Endothelial cell (in vitro differentiated cells): ENCODE measurements around the gene ARMH2. TPM values are rescaled to one million over a fixed set of nuclear protein-coding genes. Genes with fewer than 3 reads are reported as not detected.

Experiments
- DNase-seq: peaks from one replicate; pipeline ENCODE4 v3.0.0; 2021; ENCODE audit warnings: low spot score
- H3K27ac Mint-ChIP-seq: one replicate; pipeline ENCODE4 v1.8.0; 2021; ENCODE audit warnings: mixed read lengths, inconsistent platforms; ENCODE audit not compliant: unreplicated experiment
- H3K27me3 Mint-ChIP-seq: one replicate; pipeline ENCODE4 v1.8.0; 2021; ENCODE audit warnings: mild to moderate bottlenecking, moderate library complexity, mixed read lengths, inconsistent platforms; ENCODE audit not compliant: unreplicated experiment
- H3K36me3 Mint-ChIP-seq: one replicate; pipeline ENCODE4 v1.8.0; 2021; ENCODE audit warnings: mild to moderate bottlenecking, low read depth, mixed read lengths, inconsistent platforms; ENCODE audit not compliant: unreplicated experiment
- H3K4me1 Mint-ChIP-seq: one replicate; pipeline ENCODE4 v1.8.0; 2021; ENCODE audit warnings: mild to moderate bottlenecking, mixed read lengths, inconsistent platforms; ENCODE audit not compliant: unreplicated experiment
- H3K4me3 Mint-ChIP-seq: one replicate; pipeline ENCODE4 v1.8.0; 2021; ENCODE audit warnings: mild to moderate bottlenecking, mixed read lengths, inconsistent platforms; ENCODE audit not compliant: unreplicated experiment
- H3K9me3 Mint-ChIP-seq: one replicate; pipeline ENCODE4 v1.8.0; 2021; ENCODE audit warnings: mixed read lengths, inconsistent platforms; ENCODE audit not compliant: unreplicated experiment
- CTCF ChIP-seq: fragments of 200-600 bp; sonication (generic); IDR thresholded peaks from one replicate; pipeline ENCODE4 v1.5.0; 2021; ENCODE audit warnings: antibody characterized with exemption; ENCODE audit not compliant: unreplicated experiment
- total RNA-seq: library from RNA; stranded (reverse); fragmentation: NEBNext Ultra II Directional; extraction: Animal tissue kit (Norgen Biotek cat#: 25700); gene quantifications from one replicate; pipeline ENCODE4 v1.2.1, GENCODE V29; 2021; ENCODE audit not compliant: unreplicated experiment

The ARMH2 gene
- total RNA-seq, 1 donor from 2014 or later = not detected

GRCh38 chr6:24821860-24822444, 23.2 kb upstream of the ARMH2 start:
- no peak for DNase-seq
- Mint-ChIP-seq H3K36me3 (no peaks in the 10 kb centered on the region), H3K9me3 (no peaks in the 10 kb centered on the region), H3K27me3 (no peaks in the 10 kb centered on the region), H3K4me1 (no peaks in the 10 kb centered on the region), H3K4me3 (no peak overlapping the region), H3K27ac (no peak overlapping the region)
- TF ChIP-seq CTCF = no peak

GRCh38 chr6:24818346-24818745, 19.6 kb upstream of the ARMH2 start:
- no peaks in the 10 kb centered on the region for H3K9me3 Mint-ChIP-seq
- no peak overlapping the region for H3K27ac Mint-ChIP-seq
- H3K4me3 Mint-ChIP-seq = no peak overlapping the region
- no peaks in the 10 kb centered on the region for H3K4me1 Mint-ChIP-seq
- no peak for DNase-seq
- H3K27me3 Mint-ChIP-seq = no peaks in the 10 kb centered on the region
- no peaks in the 10 kb centered on the region for H3K36me3 Mint-ChIP-seq
- no peak for TF ChIP-seq CTCF

GRCh38 chr6:24809728-24810127, 11.0 kb upstream of the ARMH2 start:
- no peak for DNase-seq
- H3K36me3 Mint-ChIP-seq = no peaks in the 10 kb centered on the region
- H3K4me1 Mint-ChIP-seq = no peaks in the 10 kb centered on the region
- H3K27ac Mint-ChIP-seq = no peak overlapping the region
- no peaks in the 10 kb centered on the region for H3K27me3 Mint-ChIP-seq
- TF ChIP-seq CTCF = no peak
- H3K9me3 Mint-ChIP-seq = no peaks in the 10 kb centered on the region
- H3K4me3 Mint-ChIP-seq = no peak overlapping the region

- H3K27ac Mint-ChIP-seq = no peak overlapping the region
- H3K4me1 Mint-ChIP-seq = no peaks in the 10 kb centered on the region
- H3K9me3 Mint-ChIP-seq = no peaks in the 10 kb centered on the region
- DNase-seq = no peak
- H3K4me3 Mint-ChIP-seq = no peak overlapping the region
- no peak for TF ChIP-seq CTCF
- no peaks in the 10 kb centered on the region for H3K36me3 Mint-ChIP-seq
- H3K27me3 Mint-ChIP-seq = no peaks in the 10 kb centered on the region
Measured at GRCh38 chr6:24807584-24807983, 8.9 kb upstream of the ARMH2 start.

- H3K27me3 Mint-ChIP-seq = no peaks in the 10 kb centered on the region
- H3K27ac Mint-ChIP-seq = no peak overlapping the region
- TF ChIP-seq CTCF = no peak
- no peaks in the 10 kb centered on the region for H3K9me3 Mint-ChIP-seq
- no peaks in the 10 kb centered on the region for H3K36me3 Mint-ChIP-seq
- no peaks in the 10 kb centered on the region for H3K4me1 Mint-ChIP-seq
- H3K4me3 Mint-ChIP-seq = no peak overlapping the region
- DNase-seq = no peak
Measured at GRCh38 chr6:24802271-24803059, 3.7 kb upstream of the ARMH2 start.
